GM12864 (cell line): Measurements from ENCODE around the gene AK4.
"Not testable (repeated sequence)": the region's sequence is repeated elsewhere in the genome, so short reads cannot be mapped to it uniquely, and the experiment has no call there.

Source experiments
- DNase-seq: peaks from one replicate; pipeline ENCODE4 v3.0.0-alpha.2; 2011; ENCODE audit warnings: low read depth
- H3K4me3 ChIP-seq: 2 replicates; pipeline ENCODE4 v1.5.1; 2011; ENCODE audit warnings: mild to moderate bottlenecking, low read depth, low read length, control low read depth
- CTCF ChIP-seq: IDR thresholded peaks from 2 replicates; pipeline ENCODE4 v1.5.1; 2011; ENCODE audit warnings: low read depth, mild to moderate bottlenecking, moderate library complexity, low read length, control low read depth, inconsistent platforms; ENCODE audit errors: missing control alignments

The AK4 gene

GRCh38 chr1:65151641-65152040, 3.6 kb downstream of the AK4 start:
- H3K4me3 ChIP-seq = no peak overlapping the region
- DNase-seq = no peak
- TF ChIP-seq CTCF = no peak

- DNase-seq = no peak
- no peak overlapping the region for H3K4me3 ChIP-seq
- no peak for TF ChIP-seq CTCF
Measured at GRCh38 chr1:65153635-65154034, 5.6 kb downstream of the AK4 start.

GRCh38 chr1:65156910-65157545, 9.0 kb downstream of the AK4 start:
- no peak for DNase-seq
- H3K4me3 ChIP-seq = no peak overlapping the region
- no peak for TF ChIP-seq CTCF

- H3K4me3 ChIP-seq = no peak overlapping the region
- TF ChIP-seq CTCF = no peak
- no peak for DNase-seq
Measured at GRCh38 chr1:65157546-65157941, 9.5 kb downstream of the AK4 start.

- not testable (repeated sequence) for H3K4me3 ChIP-seq, DNase-seq
Measured at GRCh38 chr1:65159291-65159688, 11.3 kb downstream of the AK4 start.

GRCh38 chr1:65159801-65160523, 12.0 kb downstream of the AK4 start:
- TF ChIP-seq CTCF = no peak
- DNase-seq = no peak
- no peak overlapping the region for H3K4me3 ChIP-seq

GRCh38 chr1:65163201-65163805, 15.3 kb downstream of the AK4 start:
- no peak for TF ChIP-seq CTCF
- DNase-seq = no peak

GRCh38 chr1:65164101-65164500, 16.1 kb downstream of the AK4 start:
- H3K4me3 ChIP-seq, DNase-seq: not testable (repeated sequence)

More at GRCh38 chr1:65163201-65163805, 15.3 kb downstream of the AK4 start:
- H3K4me3 ChIP-seq = no peak overlapping the region
